ENCODE data around the gene AMER2.

Gene AMER2

DNA sequence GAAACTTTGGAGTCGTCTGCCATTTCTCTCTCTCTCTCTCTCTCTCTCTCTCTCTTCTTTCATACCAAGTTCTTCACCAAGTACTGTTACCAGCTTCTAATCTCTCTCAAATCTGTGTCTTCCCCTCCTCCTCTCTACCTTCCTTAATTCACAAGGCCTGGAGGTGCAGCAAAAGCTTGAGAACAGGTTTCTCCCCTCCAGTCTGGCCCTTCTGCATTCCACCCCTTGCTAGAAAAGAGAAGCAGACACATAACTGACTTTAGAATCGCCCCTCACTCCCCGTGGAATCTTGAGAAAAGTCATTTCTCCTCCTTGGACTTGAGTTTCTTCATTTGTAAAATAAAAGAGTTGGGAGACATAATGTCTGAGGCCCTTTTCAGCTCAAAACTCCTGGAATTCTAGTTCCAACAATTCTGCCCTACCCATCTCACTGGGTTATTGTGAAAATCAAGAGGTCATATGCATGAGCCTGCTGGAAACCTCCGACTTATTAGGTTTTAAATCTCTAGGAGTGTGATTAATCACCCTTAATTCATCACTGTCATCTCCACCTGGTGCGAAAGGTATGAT lies 20.4 kb downstream of the AMER2 start:
- DNase-seq (ENCODE audit: low read depth in 2 of 2) = no peak

DNA sequence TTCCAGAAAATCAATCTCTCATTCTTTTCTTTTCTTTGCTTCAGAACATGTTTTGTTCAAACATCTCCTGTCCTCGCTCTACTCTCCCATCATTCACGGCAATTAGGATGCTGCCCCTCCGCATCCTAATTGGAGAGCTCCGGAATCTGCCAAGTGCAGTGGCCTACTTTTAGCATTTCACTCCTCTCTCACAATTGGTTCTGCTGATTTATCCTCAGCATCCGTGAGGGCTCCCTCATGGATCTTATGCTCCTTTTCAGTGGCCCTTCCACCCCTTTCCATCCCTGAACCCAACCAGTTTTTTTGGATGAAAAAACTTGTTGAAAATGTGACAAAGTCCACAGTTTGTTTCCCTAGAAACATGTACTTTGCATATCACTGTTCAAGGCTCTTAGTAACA lies 22.4 kb downstream of the AMER2 start:
- DNase-seq (ENCODE audit: low read depth in 2 of 2) = no peak

DNA sequence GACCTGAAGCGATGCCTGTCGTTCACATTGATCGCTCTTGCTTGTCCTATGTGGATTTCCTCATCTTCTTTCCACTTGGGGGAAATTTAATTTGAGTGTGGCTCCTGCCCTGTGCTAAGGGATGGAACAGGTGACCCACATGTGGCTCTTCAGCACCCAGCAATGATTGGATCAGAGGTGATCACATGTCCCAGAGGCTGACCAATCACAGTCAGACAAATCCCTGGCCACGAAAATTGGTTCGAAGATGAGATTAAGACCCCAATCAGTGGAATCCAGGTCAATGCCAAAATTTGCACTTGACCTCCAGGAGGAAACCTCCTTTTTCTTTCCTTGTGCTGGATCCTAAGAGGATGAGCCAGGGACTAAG lies 23.7 kb downstream of the AMER2 start:
- DNase-seq (ENCODE audit: low read depth in 2 of 2) = no peak

DNA sequence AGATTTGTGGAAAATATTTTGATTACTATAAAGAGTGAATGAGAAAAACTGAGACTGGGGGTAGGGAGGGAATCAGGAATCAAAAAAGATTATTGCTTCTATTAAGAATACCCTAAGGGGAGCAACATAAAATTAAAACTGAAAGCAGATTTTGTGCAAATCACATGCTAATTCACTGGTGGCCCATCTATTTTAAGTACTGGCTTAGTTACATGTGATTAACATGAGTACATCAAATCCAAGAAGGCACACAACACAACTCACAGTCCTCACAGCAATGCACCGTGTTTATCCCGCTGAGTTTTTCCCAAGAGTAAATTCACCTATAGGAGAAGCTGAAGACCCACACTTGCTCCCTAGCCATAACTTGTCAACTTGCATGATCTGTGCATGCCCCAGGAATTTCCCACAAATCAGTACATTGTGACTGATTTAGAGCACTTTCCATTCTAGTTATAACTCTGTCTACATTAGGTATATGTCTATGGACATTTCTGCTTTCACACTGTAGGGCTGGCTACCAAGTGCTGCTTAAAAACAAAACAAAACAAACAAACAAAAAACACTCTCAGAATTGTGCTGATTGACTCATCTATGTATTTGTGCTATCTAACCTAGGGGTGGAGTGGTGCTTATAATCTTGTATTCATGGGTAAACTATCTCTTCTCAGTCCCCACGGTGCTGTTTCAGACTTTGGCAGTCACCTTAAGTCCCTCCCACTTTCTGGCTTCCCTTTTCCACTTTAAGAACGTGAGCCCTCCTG lies 24.3 kb downstream of the AMER2 start:
- DNase-seq (ENCODE audit: low read depth in 2 of 2) = no peak

DNA sequence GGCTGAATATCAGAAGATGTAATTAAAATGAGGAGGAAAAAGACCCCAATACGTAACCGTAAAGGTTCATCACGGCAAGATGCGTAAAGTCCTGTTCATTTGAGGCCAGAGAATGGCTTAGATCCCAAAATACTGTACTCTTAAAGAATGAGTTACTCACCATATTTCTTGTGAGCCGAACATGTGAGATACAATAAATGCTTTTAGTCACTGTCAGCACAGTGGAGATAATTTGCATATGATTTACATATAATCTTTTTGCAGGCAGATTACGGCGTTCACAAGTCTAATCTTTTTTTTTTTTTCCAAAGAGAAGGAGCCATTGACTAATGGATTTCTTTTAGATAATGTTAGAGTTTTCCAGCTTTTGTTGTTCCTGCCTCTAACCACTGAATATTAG lies 28.4 kb downstream of the AMER2 start:
- no peak for DNase-seq (ENCODE audit: low read depth in 2 of 2)

DNA sequence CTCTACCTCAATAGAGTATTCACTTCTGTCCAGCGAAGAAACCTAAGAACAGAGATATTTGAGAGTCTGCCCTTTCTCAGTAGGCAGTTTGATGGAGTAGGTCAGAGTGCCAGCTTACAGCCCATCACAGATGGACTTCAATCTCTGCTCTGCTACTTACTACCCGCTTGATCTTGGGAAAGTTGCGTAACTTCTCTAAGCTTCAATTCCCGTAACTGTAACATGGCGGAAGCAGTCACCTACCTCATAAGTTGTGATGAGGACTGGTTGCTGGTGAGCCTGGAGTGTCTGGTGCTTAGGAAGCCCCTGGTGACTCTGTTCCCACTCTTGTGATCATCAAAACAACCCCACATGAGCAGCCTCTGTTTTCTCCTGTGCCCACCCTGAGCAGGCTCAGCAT lies 31.0 kb downstream of the AMER2 start:
- no peak for DNase-seq (ENCODE audit: low read depth in 2 of 2)

DNA sequence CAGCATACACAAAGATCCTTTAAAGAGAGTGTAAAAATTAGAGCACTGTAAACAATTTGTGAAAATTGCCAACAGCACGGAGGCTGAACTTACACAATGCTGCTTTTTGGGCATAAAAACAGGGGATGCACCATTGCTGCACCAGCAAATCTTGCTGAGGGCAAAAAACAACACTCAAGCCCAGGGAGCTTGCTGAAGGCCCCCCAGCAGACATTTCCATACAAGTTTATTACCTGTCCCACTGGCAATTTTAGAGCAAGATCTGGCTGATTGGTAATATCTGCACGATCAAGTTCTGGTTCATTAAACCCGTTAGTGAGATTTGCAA lies 34.3 kb downstream of the AMER2 start:
- no peak for DNase-seq (ENCODE audit: low read depth in 2 of 2)

DNA sequence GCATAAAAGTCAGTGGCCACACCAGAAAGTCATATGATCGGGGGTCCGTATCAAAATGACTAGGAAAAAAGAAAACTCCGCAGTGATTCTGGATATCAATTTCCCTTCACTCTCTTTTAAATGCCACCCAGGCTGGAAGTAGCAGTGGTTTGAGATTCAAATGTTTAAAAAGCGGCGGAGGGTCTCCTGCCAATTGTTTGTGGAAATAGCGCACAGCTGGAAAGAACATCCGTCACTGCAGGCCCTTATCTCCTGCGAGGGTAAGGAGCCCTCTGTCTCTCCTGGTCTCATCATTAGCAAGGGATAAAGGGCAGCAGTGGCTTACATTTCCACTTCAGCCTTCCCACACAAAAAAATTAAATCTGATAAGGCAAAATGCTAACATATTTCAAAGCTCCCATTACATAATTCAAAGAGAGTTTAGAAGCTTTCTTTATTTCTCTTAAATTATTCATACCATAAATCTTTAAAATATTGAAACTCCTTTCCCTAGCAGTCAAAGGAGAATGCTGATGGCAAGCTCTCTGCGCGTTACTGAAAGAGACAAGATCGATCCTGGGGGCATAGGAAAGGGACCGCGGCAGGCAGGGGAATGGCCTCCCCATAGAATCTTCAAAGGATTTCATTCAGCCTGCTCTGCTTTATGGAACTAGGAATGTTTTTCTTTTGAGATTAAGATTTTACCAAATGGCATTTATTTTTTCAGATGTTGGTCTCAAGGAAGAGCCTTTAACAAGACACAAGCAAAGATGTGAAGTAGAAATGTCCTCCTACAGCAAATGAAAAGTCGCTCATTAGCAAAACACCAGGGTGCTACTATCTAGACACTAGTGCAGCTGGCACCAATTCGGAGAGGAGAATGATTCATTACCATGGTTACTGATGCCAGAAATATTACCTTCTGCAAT lies 35.0 kb downstream of the AMER2 start:
- no peak for DNase-seq (ENCODE audit: low read depth in 2 of 2)

DNA sequence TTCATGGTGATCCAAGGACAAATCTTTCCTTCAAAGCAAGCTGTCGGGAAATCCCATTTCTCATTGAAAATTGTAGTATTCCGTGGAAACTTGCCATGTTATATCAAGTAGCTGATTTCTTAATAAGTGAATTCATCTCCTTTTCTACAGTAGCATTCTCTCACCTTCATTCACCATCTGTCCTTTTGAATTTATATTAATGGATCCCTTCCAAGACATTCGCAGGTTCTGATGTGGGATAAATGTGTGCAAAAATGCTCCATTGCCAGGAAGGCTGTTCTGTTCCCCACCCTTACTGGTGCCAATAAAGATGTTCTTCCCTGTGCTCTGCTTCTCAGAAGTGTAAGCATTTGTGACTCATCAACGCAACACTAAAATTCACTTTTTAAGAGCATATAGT lies 36.2 kb downstream of the AMER2 start:
- no peak for DNase-seq (ENCODE audit: low read depth in 2 of 2)

DNA sequence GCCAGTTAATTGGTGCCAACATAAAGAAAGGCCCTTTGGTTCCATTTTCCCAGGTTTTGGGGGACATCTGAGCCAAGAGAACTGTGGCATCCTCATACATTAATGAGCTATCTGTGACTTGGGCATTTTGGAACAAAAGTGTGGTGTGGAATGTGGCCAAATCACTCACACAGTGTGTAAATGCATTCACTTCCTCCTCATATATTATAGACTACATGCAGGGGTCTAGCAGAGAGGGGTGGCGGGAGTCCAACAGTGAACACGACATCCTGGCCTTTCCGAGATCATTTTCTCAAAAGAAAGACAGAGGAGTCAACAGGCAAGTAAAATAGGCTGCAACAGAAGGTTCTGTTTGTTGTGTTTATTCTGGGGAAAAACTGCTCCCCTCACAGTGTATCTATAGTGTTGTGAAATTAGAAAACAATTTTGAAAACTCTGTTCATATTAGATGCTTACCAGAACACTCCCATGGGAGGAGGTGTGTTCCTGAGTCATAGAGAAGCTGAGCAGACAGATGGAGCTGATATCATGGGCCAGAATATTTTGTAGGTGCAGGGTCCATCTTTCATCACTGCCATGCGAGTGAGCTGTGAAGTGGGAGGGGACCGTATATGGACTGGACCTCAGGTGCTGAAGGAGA lies 39.2 kb downstream of the AMER2 start:
- no peak for DNase-seq (ENCODE audit: low read depth in 2 of 2)

DNA sequence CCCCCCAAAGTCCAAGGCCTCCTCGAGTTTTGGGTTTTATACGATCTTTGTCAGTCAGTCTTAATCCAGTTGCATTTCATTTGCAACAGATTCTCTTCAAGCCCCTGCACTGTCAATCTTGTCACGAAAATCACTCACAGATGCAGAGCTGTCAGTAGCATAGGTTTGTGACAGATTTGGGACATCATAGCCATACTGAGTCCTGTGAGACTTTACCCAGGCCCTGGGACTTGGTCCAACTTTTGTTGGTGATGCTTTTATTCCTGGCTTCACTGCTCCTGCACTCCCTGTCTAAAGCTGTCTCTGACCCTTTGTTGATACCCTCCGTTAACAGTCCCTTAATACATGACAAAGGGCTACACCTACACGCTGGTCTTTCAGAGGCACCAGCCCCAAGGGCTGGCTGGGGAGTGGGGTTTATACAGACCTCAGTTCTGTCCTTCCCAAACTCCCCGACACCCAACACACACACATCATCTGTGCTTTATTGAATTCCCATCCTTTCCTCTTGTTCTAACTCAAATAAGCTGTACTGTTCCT lies 40.1 kb downstream of the AMER2 start:
- DNase-seq (ENCODE audit: low read depth in 2 of 2) = no peak

DNA sequence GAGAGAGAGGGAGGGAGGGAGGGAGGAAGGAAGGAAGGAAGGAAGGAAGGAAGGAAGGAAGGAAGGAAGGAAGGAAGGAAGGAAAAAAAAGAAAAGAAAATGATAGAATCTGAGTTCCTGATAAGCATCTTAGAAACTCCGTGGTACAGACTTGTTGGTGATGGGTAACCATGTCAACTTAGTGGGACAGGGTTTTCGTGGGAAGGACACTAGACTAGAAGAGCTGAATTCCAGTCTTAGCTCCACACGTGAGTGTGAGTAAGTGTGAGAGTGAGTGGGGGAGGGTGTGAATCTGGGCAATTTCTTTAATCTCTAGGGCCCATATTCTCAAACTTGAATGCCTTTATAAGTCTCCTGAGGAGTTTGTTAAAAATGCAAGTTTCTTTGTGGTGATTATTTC lies 41.1 kb downstream of the AMER2 start:
- DNase-seq (ENCODE audit: low read depth in 2 of 2) = no peak

DNA sequence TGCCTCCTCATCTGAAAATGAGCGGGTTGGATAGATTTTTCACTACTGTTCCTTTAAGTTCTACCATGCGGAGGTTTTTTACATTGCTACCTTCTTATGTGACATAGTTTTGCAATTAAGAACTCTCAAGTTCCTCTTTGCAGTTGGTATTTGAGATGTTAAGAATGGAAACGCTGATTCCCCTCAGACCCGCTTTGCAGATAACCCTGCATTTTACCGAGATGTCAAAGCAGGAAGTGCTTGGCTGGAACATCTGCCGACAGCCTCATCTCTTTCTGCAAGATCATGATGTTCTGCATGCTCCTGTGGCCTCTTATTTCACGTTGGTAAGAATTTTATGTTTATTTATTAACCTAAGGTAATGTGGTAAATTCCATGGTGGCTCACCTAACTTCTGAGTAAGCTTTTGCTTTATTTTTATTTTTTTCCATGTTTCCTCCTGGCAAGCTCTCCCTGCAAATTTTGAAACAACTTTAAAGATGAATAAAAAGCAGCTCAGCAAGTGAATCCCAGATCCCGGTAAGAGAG lies 53.6 kb downstream of the AMER2 start:
- DNase-seq (ENCODE audit: low read depth in 2 of 2) = no peak

DNA sequence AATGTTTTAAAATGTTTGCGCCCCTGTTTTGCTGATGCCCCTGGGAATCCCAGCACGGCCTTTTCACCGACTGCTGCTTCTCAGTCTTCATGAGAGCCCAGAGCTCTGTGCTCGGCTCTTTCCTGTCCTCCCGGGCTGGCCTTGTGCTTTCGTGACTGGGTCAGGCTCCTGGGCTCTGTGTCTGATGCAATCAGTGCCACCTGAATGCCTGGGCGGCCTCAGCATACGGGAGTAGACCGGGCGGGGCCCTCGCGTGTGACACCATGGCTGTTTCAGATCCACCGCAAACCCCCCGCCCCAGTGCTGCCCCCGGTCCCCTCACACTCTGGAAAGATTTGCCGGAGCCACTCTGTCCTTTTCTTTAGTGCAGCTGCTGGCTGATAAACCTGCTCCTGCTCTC lies 54.8 kb downstream of the AMER2 start:
- DNase-seq (ENCODE audit: low read depth in 2 of 2) = no peak

DNA sequence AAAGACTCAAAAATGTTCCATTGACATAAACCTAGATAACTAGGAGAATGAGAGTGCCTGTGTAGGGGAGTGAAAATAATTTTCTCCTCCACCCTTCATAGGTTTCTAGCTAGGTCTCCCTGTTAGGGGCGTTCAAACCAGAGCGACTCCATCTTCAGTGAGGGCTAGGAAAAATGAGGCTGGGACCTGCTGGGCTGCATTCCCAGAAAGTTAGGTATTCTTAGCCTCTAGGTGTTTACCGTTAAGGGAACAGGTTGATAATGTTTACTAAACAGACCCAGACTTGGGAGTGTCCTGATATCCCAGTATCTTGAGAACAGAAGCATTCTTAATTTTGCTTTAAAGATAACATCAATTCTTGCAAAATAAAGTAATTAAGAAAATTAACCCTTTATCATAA lies 56.0 kb downstream of the AMER2 start:
- no peak for DNase-seq (ENCODE audit: low read depth in 2 of 2)

DNA sequence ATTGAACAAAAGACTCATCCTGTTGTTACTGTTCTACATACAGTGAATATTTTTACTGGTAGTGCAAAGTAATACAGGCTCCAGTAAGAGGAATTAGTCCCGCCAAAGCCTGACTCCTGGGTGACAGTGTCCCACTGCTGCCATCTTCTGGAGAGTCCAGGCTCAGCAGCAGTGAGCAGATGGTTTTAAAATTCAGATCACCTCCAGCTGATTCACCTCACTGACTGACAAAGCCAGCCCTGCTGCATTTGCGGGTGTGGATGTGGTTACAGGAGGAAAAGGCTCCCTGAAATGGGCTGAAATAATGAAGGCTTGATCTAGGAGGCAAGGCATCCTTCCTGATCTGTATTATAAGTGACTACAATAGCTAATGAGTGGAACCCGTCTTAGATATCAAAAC lies 57.9 kb downstream of the AMER2 start:
- DNase-seq (ENCODE audit: low read depth in 2 of 2) = peak; percentile 8 to 22

DNA sequence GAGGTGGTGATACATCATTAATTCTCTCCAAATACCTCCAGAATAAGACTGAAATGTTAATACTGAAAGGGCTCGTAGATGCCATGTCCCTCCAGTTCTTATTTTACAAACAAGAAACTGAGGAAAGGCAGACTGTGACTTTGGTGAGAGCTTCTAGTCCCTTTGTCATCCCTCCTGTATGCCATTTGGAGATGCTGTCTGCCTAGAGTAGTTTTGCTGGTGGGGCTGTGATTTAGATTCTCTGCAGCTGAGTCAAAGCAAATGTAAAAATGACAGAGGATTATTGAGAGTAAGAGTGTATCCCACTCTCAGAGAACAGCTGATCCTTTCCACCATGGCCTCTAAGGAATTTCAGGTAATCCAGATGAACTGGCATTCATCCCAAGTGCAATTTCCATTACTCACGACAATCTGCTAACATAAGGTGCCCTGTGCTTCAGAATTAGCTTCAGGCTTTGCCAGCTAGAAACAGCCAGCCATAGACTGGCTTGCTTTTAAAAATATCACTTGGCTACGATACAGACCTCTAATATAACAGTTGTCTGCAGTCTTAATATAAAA lies 59.3 kb downstream of the AMER2 start:
- no peak for DNase-seq (ENCODE audit: low read depth in 2 of 2)

Measured in fibroblast of skin of left biceps (primary cell).